GM13977 (cell line): Measurements from ENCODE around the gene TMEM89.

Source experiments
- DNase-seq: peaks from one replicate; pipeline ENCODE4 v3.0.0; 2012; ENCODE audit warnings: low spot score
- CTCF ChIP-seq: IDR thresholded peaks from 2 replicates; pipeline ENCODE4 v1.5.1; 2012; ENCODE audit warnings: mild to moderate bottlenecking, control low read depth; ENCODE audit not compliant: insufficient read depth; ENCODE audit errors: extremely low read depth, missing control alignments
- in situ Hi-C: fragments of 300-500 bp; cut with MboI; formaldehyde crosslinking; loops from one replicate; pipeline ENCODE4 v1.12.0; 2022; ENCODE audit warnings: low sequenced_read_pairs, low pct_unique_long_range_greater_than_20kb, mixed read lengths, inconsistent platforms; ENCODE audit not compliant: unreplicated experiment

TMEM89 gene

GRCh38 chr3:48617559-48617958 is 4.0 kb downstream of the TMEM89 start:
- TF ChIP-seq CTCF, result no peak
- DNase-seq, result no peak
- in situ Hi-C loops, result no loop called here

- DNase-seq, result no peak
- no peak for TF ChIP-seq CTCF
- in situ Hi-C loops, result no loop called here
These were observed 7.5 kb downstream of the TMEM89 start for GRCh38 chr3:48614044-48614443.

- no peak for TF ChIP-seq CTCF
- no peak for DNase-seq
- in situ Hi-C loops, result no loop called here
These were observed 9.3 kb downstream of the TMEM89 start for GRCh38 chr3:48612309-48612708.

GRCh38 chr3:48609088-48610005 is 12.2 kb downstream of the TMEM89 start, which contains the start of gene UQCRC1:
TSS of gene UQCRC1 (minus strand) at chr3:48609646. CDS start at chr3:48609620, 26 bp downstream.
- peak; percentile 97 for DNase-seq
- TF ChIP-seq CTCF, result peak; percentile 75
- in situ Hi-C loops, result no loop called here

GRCh38 chr3:48607519-48607918 is 14.1 kb downstream of the TMEM89 start:
- DNase-seq, result no peak
- in situ Hi-C loops, result no loop called here
- TF ChIP-seq CTCF, result no peak

- in situ Hi-C loops, result no loop called here
- TF ChIP-seq CTCF, result no peak
- no peak for DNase-seq
These were observed 20.0 kb downstream of the TMEM89 start for GRCh38 chr3:48601622-48601994.
